K562 (cell line): ENCODE results near the gene S1PR1. TPM values are rescaled to one million over a fixed set of nuclear protein-coding genes. Genes with fewer than 3 reads are reported as not detected.

Experiments used
- polyA plus RNA-seq, 8 experiments: library from polyadenylated mRNA; depleted of rRNA in 4 of 8; stranded (reverse) in 5 of 8; unstranded in 3 of 8; fragments of >200 nt; fragmentation: Nextera tagmentation in 2 of 8; fragmentation: Illumina TruSeq in 1 of 8; extraction: Ambion mirVana in 2 of 8; extraction: Trizol in 1 of 8; gene quantifications; 2 replicates each; pipeline versions ENCODE4 v1.2.1 to v1.2.3, GENCODE V29; 2011 to 2014; ENCODE audit warnings: inconsistent platforms in 1 of 8, missing spikeins in 1 of 8
- total RNA-seq, 7 experiments: library from RNA; depleted of rRNA in 6 of 7; stranded (reverse); fragments of >200 nt in 6 of 7; fragmentation: Illumina TruSeq in 2 of 7; extraction: Trizol in 2 of 7; gene quantifications; 2 replicates each; pipeline versions ENCODE4 v1.2.1 to v1.2.3, GENCODE V29; 2011 to 2021; ENCODE audit warnings: low replicate concordance in 1 of 7

S1PR1 gene
- total and polyA plus RNA-seq, 9 of the 15 experiments (the other 6 are each of a cell fraction or from before 2014, with no cell fraction given): 0.22 to 1.2 (median 0.43) TPM

Other genes with a start within 250 kb of the S1PR1 start
- gene DPH5, start 211.2 kb upstream of the S1PR1 start, total RNA-seq (2014; rRNA removed): 33.8 and 37.6 TPM in 2 replicates
- gene DPH5, start 211.2 kb upstream of the S1PR1 start, total RNA-seq (2014; rRNA removed; fragmentation: Illumina TruSeq; extraction: Trizol): 94.7 and 97.2 TPM in 2 replicates
- gene DPH5, start 211.2 kb upstream of the S1PR1 start, total RNA-seq (2015; rRNA removed; fragmentation: Illumina TruSeq; extraction: Trizol): 63.3 and 71.0 TPM in 2 replicates
- gene DPH5, start 211.2 kb upstream of the S1PR1 start, total RNA-seq (2021): 66.2 and 66.6 TPM in 2 replicates
- 136 and 159 TPM in 2 replicates for gene DPH5, start 211.2 kb upstream of the S1PR1 start, polyA plus RNA-seq (2011; rRNA removed)
- 74.3 and 89.7 TPM in 2 replicates for gene DPH5, start 211.2 kb upstream of the S1PR1 start, polyA plus RNA-seq (2014; fragmentation: Illumina TruSeq; extraction: Trizol)
- gene DPH5, start 211.2 kb upstream of the S1PR1 start, polyA plus RNA-seq (2014; fragmentation: Nextera tagmentation; extraction: Ambion mirVana): 100 to 1,000 TPM; 121 to 152 TPM
- gene DPH5, start 211.2 kb upstream of the S1PR1 start, polyA plus RNA-seq (2014; rRNA removed): 68.2 and 88.8 TPM in 2 replicates